Thyroid gland (tissue), 4 donors: ENCODE results near the gene TCERG1L.

Experiments
- CTCF ChIP-seq, 6 experiments: fragments of 200-600 bp in 3 of 6; fragments of 450-650 bp in 3 of 6; sonication (generic) in 3 of 6; IDR thresholded peaks; one replicate each; pipeline ENCODE4 v1.5.1; 2016 to 2019; ENCODE audit warnings: antibody characterized with exemption in 6 of 6, mild to moderate bottlenecking in 2 of 6, inconsistent platforms in 1 of 6, moderate library complexity in 1 of 6
- POLR2A ChIP-seq, 2 donors: fragments of 450-650 bp; IDR thresholded peaks; one replicate each; pipeline ENCODE4 v1.6.1; 2017; ENCODE audit warnings: antibody characterized with exemption in 2 of 2, mild to moderate bottlenecking in 2 of 2, moderate library complexity in 1 of 2

GRCh38 chr10:131275691-131276090 is 35.8 kb downstream of the TCERG1L start:
- no peak for TF ChIP-seq POLR2A (IDR thresholded peaks at IDR 0.05)
- TF ChIP-seq CTCF (IDR thresholded peaks at IDR 0.05): no peak
